ENCODE data around the gene ZNF575. TPM values are rescaled to one million over a fixed set of nuclear protein-coding genes. Genes with fewer than 3 reads are reported as not detected.

The ZNF575 gene
- total RNA-seq, 1 experiment from 2014 or later, result 6.5 TPM

DNA sequence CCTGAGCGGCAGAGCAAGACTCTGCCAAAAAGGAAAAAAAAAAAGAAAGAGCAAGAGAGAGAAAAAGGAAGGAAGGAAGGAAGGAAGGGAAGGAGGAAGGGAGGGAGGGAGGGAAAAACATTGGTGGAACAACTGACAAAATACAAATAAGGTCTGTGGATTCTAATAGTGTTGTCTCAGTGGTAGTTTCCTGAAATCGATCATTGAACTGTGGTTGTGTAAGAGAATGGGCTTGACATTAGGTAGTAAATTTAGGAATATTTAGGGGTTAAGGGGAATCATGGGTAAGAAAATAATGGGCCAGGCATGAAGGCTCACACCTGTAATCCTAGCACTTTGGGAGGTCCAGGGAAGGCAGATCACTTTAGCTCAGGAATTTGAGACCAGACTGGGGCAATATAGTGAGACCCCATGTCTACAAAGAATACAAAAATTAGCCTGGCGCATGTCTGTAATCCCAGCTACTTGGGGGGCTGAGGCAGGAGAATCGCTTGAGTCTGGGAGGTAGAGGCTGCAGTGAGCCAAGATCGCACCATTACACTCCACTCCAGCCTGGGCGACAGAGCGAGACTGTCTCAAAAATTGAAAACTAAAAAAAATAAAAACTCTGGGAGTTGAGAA, 42.9 kb upstream of the ZNF575 start:
- no peaks in the 10 kb centered on the region for H3K79me2 ChIP-seq (ENCODE audit: low read depth)
- 0 out of 2 replicates have a peak, but pooled peaks cover 3% of the 10 kb centered on the region for H3F3A ChIP-seq (ENCODE audit: insufficient read depth, low read depth)
- ChIA-PET POLR2A (ENCODE audit: unreplicated experiment) (no interaction called here), CTCF (no interaction called here)
- H3K4me2 ChIP-seq, result no peak overlapping the region
- H2AFZ ChIP-seq, result no peak overlapping the region
- no peaks in the 10 kb centered on the region for H3K27me3 ChIP-seq (ENCODE audit: insufficient read depth, low read depth)
- no peaks in the 10 kb centered on the region for H3K36me3 ChIP-seq (ENCODE audit: low read depth)
- no TSS peak for BruUV-seq (replicated peaks)
- no peaks in the 10 kb centered on the region for H4K20me1 ChIP-seq (ENCODE audit: insufficient read depth)
- intact Hi-C loops (cut with micrococcal nuclease; ENCODE audit: unreplicated experiment), result no loop called here
- no peaks in the 10 kb centered on the region for H3K4me1 ChIP-seq (replicated peaks; ENCODE audit: insufficient read depth)
- no peak for TF ChIP-seq EZH2 (IDR thresholded peaks at IDR 0.05; ENCODE audit: low read depth)
- TF ChIP-seq, protein P1, sequence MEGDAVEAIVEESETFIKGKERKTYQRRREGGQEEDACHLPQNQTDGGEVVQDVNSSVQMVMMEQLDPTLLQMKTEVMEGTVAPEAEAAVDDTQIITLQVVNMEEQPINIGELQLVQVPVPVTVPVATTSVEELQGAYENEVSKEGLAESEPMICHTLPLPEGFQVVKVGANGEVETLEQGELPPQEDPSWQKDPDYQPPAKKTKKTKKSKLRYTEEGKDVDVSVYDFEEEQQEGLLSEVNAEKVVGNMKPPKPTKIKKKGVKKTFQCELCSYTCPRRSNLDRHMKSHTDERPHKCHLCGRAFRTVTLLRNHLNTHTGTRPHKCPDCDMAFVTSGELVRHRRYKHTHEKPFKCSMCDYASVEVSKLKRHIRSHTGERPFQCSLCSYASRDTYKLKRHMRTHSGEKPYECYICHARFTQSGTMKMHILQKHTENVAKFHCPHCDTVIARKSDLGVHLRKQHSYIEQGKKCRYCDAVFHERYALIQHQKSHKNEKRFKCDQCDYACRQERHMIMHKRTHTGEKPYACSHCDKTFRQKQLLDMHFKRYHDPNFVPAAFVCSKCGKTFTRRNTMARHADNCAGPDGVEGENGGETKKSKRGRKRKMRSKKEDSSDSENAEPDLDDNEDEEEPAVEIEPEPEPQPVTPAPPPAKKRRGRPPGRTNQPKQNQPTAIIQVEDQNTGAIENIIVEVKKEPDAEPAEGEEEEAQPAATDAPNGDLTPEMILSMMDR (conservative IDR thresholded peaks at IDR 0.05), result no peak
- no peaks in the 10 kb centered on the region for H3K9me2 ChIP-seq (ENCODE audit: insufficient read depth)
- no peak for DNase-seq
- no peaks in the 10 kb centered on the region for H3K9me3 ChIP-seq (ENCODE audit: insufficient read depth, low read depth)
- no peak overlapping the region for H3K27ac ChIP-seq
- no peak overlapping the region for H3K4me3 ChIP-seq

DNA sequence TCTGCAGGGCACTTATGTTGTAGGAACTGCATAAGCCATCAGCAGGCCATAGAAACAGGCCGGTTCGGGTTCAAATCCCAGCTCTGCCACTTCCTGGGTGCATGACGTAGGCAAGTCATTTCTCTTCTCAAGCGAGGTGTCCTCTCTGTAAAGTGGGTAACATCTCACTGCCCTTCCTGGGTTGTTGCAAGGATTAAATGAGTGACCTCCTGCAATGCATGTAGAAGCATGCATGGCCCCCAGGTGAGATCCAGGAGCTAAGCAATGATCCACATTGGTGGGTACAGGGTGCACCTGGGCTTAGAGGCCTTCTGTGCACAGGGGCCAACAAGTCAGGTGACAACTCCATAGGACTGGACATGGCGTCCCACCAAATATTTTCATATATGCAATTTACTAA, 42.2 kb upstream of the ZNF575 start:
- Histone ChIP-seq H3K9me3 (ENCODE audit: insufficient read depth, low read depth) (no peaks in the 10 kb centered on the region), H3K4me1 (replicated peaks; ENCODE audit: insufficient read depth) (no peaks in the 10 kb centered on the region), H3K79me2 (ENCODE audit: low read depth) (no peaks in the 10 kb centered on the region), H3K9me2 (ENCODE audit: insufficient read depth) (no peaks in the 10 kb centered on the region), H3K27me3 (ENCODE audit: insufficient read depth, low read depth) (no peaks in the 10 kb centered on the region), H2AFZ (no peak overlapping the region), H3K4me3 (no peak overlapping the region), H3F3A (ENCODE audit: insufficient read depth, low read depth) (0 out of 2 replicates have a peak, but pooled peaks cover 3% of the 10 kb centered on the region), H3K27ac (no peak overlapping the region), H3K36me3 (ENCODE audit: low read depth) (no peaks in the 10 kb centered on the region), H3K4me2 (no peak overlapping the region), H4K20me1 (ENCODE audit: insufficient read depth) (no peaks in the 10 kb centered on the region)
- BruUV-seq (replicated peaks), result no TSS peak
- POLR2A ChIA-PET (ENCODE audit: unreplicated experiment), result no interaction called here
- no peak for DNase-seq
- TF ChIP-seq EZH2 (IDR thresholded peaks at IDR 0.05; ENCODE audit: low read depth), result no peak
- TF ChIP-seq, protein P1 (conservative IDR thresholded peaks at IDR 0.05), result no peak
- intact Hi-C loops (cut with micrococcal nuclease; ENCODE audit: unreplicated experiment), result no loop called here
- CTCF ChIA-PET, result no interaction called here

DNA sequence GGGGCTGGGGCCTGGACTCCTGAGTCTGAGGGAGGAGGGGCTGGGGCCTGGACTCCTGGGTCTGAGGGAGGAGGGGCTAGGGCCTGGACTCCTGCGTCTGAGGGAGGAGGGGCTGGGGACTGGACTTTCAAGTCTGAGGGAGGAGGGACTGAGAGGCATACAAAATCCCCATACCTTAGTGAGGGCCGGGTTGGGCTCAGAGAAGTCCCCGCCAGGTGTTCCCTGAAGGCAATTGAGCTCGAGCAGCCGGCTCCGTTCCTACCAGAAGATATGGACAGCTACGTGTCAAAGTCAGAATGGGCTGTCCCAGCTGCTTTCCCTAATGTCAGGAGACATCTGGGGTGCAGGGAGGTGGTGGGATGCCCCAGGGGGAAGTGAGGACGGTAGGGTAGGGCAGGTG, 37.9 kb upstream of the ZNF575 start:
- H3K27me3 ChIP-seq (ENCODE audit: insufficient read depth, low read depth), result no peaks in the 10 kb centered on the region
- H3K79me2 ChIP-seq (ENCODE audit: low read depth), result no peaks in the 10 kb centered on the region
- H3F3A ChIP-seq (ENCODE audit: insufficient read depth, low read depth), result peaks cover 13% of the 10 kb centered on the region; the same call in 1 of the 2 replicates
- no peak overlapping the region for H2AFZ ChIP-seq
- no peak overlapping the region for H3K27ac ChIP-seq
- DNase-seq, result no peak
- TF ChIP-seq, protein P1 (conservative IDR thresholded peaks at IDR 0.05), result no peak
- TF ChIP-seq EZH2 (IDR thresholded peaks at IDR 0.05; ENCODE audit: low read depth), result no peak
- BruUV-seq (replicated peaks), result no TSS peak
- H4K20me1 ChIP-seq (ENCODE audit: insufficient read depth), result no peaks in the 10 kb centered on the region
- peaks cover 5% of the 10 kb centered on the region; the same call in 1 of the 2 replicates for H3K36me3 ChIP-seq (ENCODE audit: low read depth)
- ChIA-PET POLR2A (ENCODE audit: unreplicated experiment) (no interaction called here), CTCF (interaction anchor here (0.6 kb wide), 1 partner anchor 194 kb away, joined by 9 read pairs; no protein-coding TSS in a partner anchor)
- H3K4me1 ChIP-seq (replicated peaks; ENCODE audit: insufficient read depth), result no peaks in the 10 kb centered on the region
- intact Hi-C loops (cut with micrococcal nuclease; ENCODE audit: unreplicated experiment), result no loop called here
- H3K4me2 ChIP-seq, result no peak overlapping the region
- no peaks in the 10 kb centered on the region for H3K9me3 ChIP-seq (ENCODE audit: insufficient read depth, low read depth)
- H3K9me2 ChIP-seq (ENCODE audit: insufficient read depth), result no peaks in the 10 kb centered on the region
- no peak overlapping the region for H3K4me3 ChIP-seq
